ENCODE data around the gene ATG7.
"Not testable (repeated sequence)": the region's sequence is repeated elsewhere in the genome, so short reads cannot be mapped to it uniquely, and the experiment has no call there.

DNA sequence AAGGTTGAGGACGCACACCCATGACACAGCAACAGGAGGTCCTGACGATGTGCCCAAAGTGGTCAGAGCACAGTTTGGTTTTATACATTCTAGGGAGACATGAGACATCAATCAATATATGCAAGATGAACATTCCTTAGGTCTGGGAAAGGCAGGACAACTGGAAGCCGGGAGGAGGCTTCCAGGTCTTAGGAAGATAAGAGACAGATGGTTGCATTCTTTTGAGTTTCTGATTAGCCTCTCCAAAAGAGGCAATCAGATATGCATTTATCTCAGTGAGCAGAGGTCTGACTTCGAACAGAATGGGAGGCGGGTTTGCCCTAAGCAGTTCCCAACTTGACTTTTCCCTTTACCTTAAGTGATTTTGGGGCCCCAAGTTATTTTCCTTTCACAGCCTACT is 16.7 kb upstream of the ATG7 start:
- not testable (repeated sequence) for TF ChIP-seq POLR2A (IDR thresholded peaks at IDR 0.05); POLR2AphosphoS5 (IDR thresholded peaks at IDR 0.05; ENCODE audit: insufficient read depth in 1 of 2, low read depth in 1 of 2)

Data from vagina (tissue), 2 donors.